Measurements from ENCODE around the gene LRCH3. TPM values are rescaled to one million over a fixed set of nuclear protein-coding genes. Genes with fewer than 3 reads are reported as not detected.

LRCH3 gene
- polyA plus RNA-seq, 1 donor from 2014 or later, result 41.4 TPM

DNA sequence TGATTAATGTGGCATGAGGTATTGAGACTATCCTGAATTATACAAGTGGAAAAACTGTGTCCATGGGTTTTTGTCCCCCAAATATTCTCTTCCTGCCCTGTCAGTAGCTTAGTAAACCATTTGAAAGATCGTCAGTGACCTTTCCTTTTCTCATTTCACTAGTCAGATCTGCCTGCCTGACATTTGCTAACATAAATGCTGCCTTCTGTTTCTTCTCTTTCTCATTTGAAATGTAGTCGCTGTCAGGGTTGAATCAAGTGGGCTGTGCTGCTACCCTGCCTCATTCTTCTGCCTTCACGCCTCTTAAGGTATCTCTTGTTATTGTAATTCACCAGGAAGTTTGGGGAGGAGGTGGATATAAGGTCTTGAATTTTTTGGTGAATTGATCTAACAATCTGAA lies 67.5 kb downstream of the LRCH3 start:
- Histone ChIP-seq H3K9ac (ENCODE audit: low read length) (peak overlapping the region; percentile 1), H2AFZ (ENCODE audit: low read depth, low read length) (no peak overlapping the region), H3F3A (ENCODE audit: insufficient read depth, low read length, poor library complexity, severe bottlenecking) (no peaks in the 10 kb centered on the region), H4K20me1 (ENCODE audit: insufficient read depth) (no peaks in the 10 kb centered on the region), H3K79me2 (replicated peaks; ENCODE audit: insufficient read depth, low read length) (no peaks in the 10 kb centered on the region), H3K4me2 (ENCODE audit: low read length) (no peak overlapping the region), H3K4me3 (ENCODE audit: low read length) (peak overlapping the region; percentile 4), H3K9me3 (ENCODE audit: low read length) (no peaks in the 10 kb centered on the region), H3K27me3 (ENCODE audit: insufficient read depth, low read depth, low read length) (no peaks in the 10 kb centered on the region), H3K36me3 (ENCODE audit: insufficient read depth, low read length) (no peaks in the 10 kb centered on the region), H3K27ac (ENCODE audit: low read length) (peak overlapping the region; percentile 21), H3K9me2 (ENCODE audit: insufficient read depth, low read length) (no peaks in the 10 kb centered on the region)
- TF ChIP-seq EP300 (conservative IDR thresholded peaks at IDR 0.05; ENCODE audit: poor library complexity, severe bottlenecking) (peak; percentile 26), EZH2 (IDR thresholded peaks at IDR 0.05; ENCODE audit: borderline replicate concordance, insufficient read depth, low read length, poor library complexity, severe bottlenecking) (no peak)

DNA sequence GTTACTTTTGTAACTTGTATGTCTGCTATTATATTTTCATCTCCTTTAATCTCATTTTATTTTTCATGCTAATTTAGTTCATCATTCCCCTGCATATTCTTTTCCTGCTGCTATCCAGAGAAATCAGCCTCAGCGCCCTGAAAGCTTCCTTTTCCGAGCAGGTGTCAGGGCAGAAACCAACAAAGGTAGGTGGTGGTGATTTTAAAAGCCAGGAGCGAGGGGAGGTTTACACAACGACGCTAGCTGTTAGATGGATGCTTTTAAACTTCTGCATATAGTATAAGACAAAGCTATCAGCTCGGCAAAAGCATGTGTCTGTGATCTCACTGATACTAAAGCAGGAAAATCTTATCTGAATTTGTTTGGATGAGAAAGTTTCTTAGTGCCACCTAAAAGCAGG lies 75.0 kb downstream of the LRCH3 start:
- Histone ChIP-seq H3K9me2 (ENCODE audit: insufficient read depth, low read length) (no peaks in the 10 kb centered on the region), H3K79me2 (replicated peaks; ENCODE audit: insufficient read depth, low read length) (no peaks in the 10 kb centered on the region), H3K27ac (ENCODE audit: low read length) (no peak overlapping the region), H3F3A (ENCODE audit: insufficient read depth, low read length, poor library complexity, severe bottlenecking) (no peaks in the 10 kb centered on the region), H3K9ac (ENCODE audit: low read length) (no peak overlapping the region), H3K27me3 (ENCODE audit: insufficient read depth, low read depth, low read length) (no peaks in the 10 kb centered on the region), H2AFZ (ENCODE audit: low read depth, low read length) (no peak overlapping the region), H3K4me3 (ENCODE audit: low read length) (no peak overlapping the region), H3K4me2 (ENCODE audit: low read length) (no peak overlapping the region), H4K20me1 (ENCODE audit: insufficient read depth) (no peaks in the 10 kb centered on the region), H3K9me3 (ENCODE audit: low read length) (no peaks in the 10 kb centered on the region), H3K36me3 (ENCODE audit: insufficient read depth, low read length) (no peaks in the 10 kb centered on the region)
- TF ChIP-seq POLR2AphosphoS5 (IDR thresholded peaks at IDR 0.05) (no peak), EP300 (conservative IDR thresholded peaks at IDR 0.05; ENCODE audit: poor library complexity, severe bottlenecking) (no peak), SMC3 (conservative IDR thresholded peaks at IDR 0.05; ENCODE audit: poor library complexity) (no peak), TAF1 (IDR thresholded peaks at IDR 0.05; ENCODE audit: low read depth) (no peak), EZH2 (IDR thresholded peaks at IDR 0.05; ENCODE audit: borderline replicate concordance, insufficient read depth, low read length, poor library complexity, severe bottlenecking) (no peak), MXI1 (conservative IDR thresholded peaks at IDR 0.05; ENCODE audit: poor library complexity, severe bottlenecking) (no peak), RAD21 (conservative IDR thresholded peaks at IDR 0.05) (no peak)
- TF ChIP-seq, protein P1, sequence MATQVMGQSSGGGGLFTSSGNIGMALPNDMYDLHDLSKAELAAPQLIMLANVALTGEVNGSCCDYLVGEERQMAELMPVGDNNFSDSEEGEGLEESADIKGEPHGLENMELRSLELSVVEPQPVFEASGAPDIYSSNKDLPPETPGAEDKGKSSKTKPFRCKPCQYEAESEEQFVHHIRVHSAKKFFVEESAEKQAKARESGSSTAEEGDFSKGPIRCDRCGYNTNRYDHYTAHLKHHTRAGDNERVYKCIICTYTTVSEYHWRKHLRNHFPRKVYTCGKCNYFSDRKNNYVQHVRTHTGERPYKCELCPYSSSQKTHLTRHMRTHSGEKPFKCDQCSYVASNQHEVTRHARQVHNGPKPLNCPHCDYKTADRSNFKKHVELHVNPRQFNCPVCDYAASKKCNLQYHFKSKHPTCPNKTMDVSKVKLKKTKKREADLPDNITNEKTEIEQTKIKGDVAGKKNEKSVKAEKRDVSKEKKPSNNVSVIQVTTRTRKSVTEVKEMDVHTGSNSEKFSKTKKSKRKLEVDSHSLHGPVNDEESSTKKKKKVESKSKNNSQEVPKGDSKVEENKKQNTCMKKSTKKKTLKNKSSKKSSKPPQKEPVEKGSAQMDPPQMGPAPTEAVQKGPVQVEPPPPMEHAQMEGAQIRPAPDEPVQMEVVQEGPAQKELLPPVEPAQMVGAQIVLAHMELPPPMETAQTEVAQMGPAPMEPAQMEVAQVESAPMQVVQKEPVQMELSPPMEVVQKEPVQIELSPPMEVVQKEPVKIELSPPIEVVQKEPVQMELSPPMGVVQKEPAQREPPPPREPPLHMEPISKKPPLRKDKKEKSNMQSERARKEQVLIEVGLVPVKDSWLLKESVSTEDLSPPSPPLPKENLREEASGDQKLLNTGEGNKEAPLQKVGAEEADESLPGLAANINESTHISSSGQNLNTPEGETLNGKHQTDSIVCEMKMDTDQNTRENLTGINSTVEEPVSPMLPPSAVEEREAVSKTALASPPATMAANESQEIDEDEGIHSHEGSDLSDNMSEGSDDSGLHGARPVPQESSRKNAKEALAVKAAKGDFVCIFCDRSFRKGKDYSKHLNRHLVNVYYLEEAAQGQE (IDR thresholded peaks at IDR 0.05; ENCODE audit: borderline replicate concordance), result no peak
- TF ChIP-seq, protein P2, sequence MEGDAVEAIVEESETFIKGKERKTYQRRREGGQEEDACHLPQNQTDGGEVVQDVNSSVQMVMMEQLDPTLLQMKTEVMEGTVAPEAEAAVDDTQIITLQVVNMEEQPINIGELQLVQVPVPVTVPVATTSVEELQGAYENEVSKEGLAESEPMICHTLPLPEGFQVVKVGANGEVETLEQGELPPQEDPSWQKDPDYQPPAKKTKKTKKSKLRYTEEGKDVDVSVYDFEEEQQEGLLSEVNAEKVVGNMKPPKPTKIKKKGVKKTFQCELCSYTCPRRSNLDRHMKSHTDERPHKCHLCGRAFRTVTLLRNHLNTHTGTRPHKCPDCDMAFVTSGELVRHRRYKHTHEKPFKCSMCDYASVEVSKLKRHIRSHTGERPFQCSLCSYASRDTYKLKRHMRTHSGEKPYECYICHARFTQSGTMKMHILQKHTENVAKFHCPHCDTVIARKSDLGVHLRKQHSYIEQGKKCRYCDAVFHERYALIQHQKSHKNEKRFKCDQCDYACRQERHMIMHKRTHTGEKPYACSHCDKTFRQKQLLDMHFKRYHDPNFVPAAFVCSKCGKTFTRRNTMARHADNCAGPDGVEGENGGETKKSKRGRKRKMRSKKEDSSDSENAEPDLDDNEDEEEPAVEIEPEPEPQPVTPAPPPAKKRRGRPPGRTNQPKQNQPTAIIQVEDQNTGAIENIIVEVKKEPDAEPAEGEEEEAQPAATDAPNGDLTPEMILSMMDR (IDR thresholded peaks at IDR 0.05; ENCODE audit: poor library complexity, severe bottlenecking), result no peak

DNA sequence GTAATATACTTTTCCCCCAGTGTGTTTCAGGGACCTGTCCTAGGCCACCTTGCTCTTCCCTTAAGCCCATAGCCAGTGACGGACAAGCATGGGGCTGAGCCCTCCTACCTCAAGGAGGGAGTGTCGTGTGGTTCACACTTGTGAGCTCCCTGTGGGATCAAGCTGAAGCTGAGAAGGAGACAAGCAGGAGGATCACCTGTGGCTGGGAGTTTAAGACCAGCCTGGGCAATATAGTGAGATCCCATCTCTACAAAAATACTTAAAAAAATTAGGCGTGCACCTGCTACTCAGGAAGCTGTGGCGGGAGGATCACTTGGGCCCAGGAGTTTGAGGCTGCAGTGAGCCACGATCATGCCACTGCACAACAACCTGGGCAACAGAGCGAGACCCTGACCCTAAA lies 82.3 kb downstream of the LRCH3 start:
- H2AFZ ChIP-seq (ENCODE audit: low read depth, low read length), result no peak overlapping the region
- no peak overlapping the region for H3K4me3 ChIP-seq (ENCODE audit: low read length)
- H3K79me2 ChIP-seq (replicated peaks; ENCODE audit: insufficient read depth, low read length), result no peaks in the 10 kb centered on the region
- no peaks in the 10 kb centered on the region for H3K9me3 ChIP-seq (ENCODE audit: low read length)
- TF ChIP-seq, protein P2 (IDR thresholded peaks at IDR 0.05; ENCODE audit: poor library complexity, severe bottlenecking), result no peak
- TF ChIP-seq TAF1 (IDR thresholded peaks at IDR 0.05; ENCODE audit: low read depth) (no peak), EP300 (conservative IDR thresholded peaks at IDR 0.05; ENCODE audit: poor library complexity, severe bottlenecking) (no peak), RAD21 (conservative IDR thresholded peaks at IDR 0.05) (no peak), MXI1 (conservative IDR thresholded peaks at IDR 0.05; ENCODE audit: poor library complexity, severe bottlenecking) (no peak), EZH2 (IDR thresholded peaks at IDR 0.05; ENCODE audit: borderline replicate concordance, insufficient read depth, low read length, poor library complexity, severe bottlenecking) (no peak), POLR2AphosphoS5 (IDR thresholded peaks at IDR 0.05) (no peak), SMC3 (conservative IDR thresholded peaks at IDR 0.05; ENCODE audit: poor library complexity) (no peak)
- TF ChIP-seq, protein P1 (IDR thresholded peaks at IDR 0.05; ENCODE audit: borderline replicate concordance), result no peak
- H3K27me3 ChIP-seq (ENCODE audit: insufficient read depth, low read depth, low read length), result no peaks in the 10 kb centered on the region
- H4K20me1 ChIP-seq (ENCODE audit: insufficient read depth), result no peaks in the 10 kb centered on the region
- H3K4me2 ChIP-seq (ENCODE audit: low read length), result no peak overlapping the region
- no peaks in the 10 kb centered on the region for H3K36me3 ChIP-seq (ENCODE audit: insufficient read depth, low read length)
- no peaks in the 10 kb centered on the region for H3F3A ChIP-seq (ENCODE audit: insufficient read depth, low read length, poor library complexity, severe bottlenecking)
- H3K27ac ChIP-seq (ENCODE audit: low read length), result no peak overlapping the region
- H3K9ac ChIP-seq (ENCODE audit: low read length), result no peak overlapping the region
- H3K9me2 ChIP-seq (ENCODE audit: insufficient read depth, low read length), result no peaks in the 10 kb centered on the region

Measured in neural cell (in vitro differentiated cells).